Activated T-cell treated with anti-CD3 and anti-CD28 coated beads, Interleukin-2, amount 50 U/mL, for 24 hours (primary cell): Measurements from ENCODE around the gene SPOCK1.
"Not testable (repeated sequence)": the region's sequence is repeated elsewhere in the genome, so short reads cannot be mapped to it uniquely, and the experiment has no call there.

Source experiments
- DNase-seq: peaks from one replicate; pipeline ENCODE4 v3.0.0-alpha.2; 2020
- H3K27ac Mint-ChIP-seq: 2 replicates; pipeline ENCODE4 v1.8.0; 2020; ENCODE audit warnings: mild to moderate bottlenecking, mixed read lengths
- H3K27me3 Mint-ChIP-seq: 2 replicates; pipeline ENCODE4 v1.8.0; 2020; ENCODE audit warnings: mixed read lengths
- H3K36me3 Mint-ChIP-seq: 2 replicates; pipeline ENCODE4 v1.8.0; 2020; ENCODE audit warnings: low read depth, mixed read lengths
- H3K4me1 Mint-ChIP-seq: 2 replicates; pipeline ENCODE4 v1.8.0; 2020; ENCODE audit warnings: low read depth, mixed read lengths
- H3K4me3 Mint-ChIP-seq: 2 replicates; pipeline ENCODE4 v1.8.0; 2020; ENCODE audit warnings: mild to moderate bottlenecking, moderate library complexity, mixed read lengths
- H3K9me3 Mint-ChIP-seq: 2 replicates; pipeline ENCODE4 v1.8.0; 2020; ENCODE audit warnings: mixed read lengths

The SPOCK1 gene

GRCh38 chr5:137269946-137270345 lies 229.2 kb downstream of the SPOCK1 start:
- no peaks in the 10 kb centered on the region for H3K36me3 Mint-ChIP-seq
- no peaks in the 10 kb centered on the region for H3K4me1 Mint-ChIP-seq
- H3K27ac Mint-ChIP-seq: no peak overlapping the region
- DNase-seq: no peak
- H3K27me3 Mint-ChIP-seq: peaks cover 11% of the 10 kb centered on the region
- no peaks in the 10 kb centered on the region for H3K9me3 Mint-ChIP-seq
- H3K4me3 Mint-ChIP-seq: no peak overlapping the region

GRCh38 chr5:137269274-137269673 lies 229.9 kb downstream of the SPOCK1 start:
- H3K36me3 Mint-ChIP-seq: no peaks in the 10 kb centered on the region
- peaks cover 11% of the 10 kb centered on the region for H3K27me3 Mint-ChIP-seq
- H3K4me1 Mint-ChIP-seq: no peaks in the 10 kb centered on the region
- no peak overlapping the region for H3K27ac Mint-ChIP-seq
- no peak overlapping the region for H3K4me3 Mint-ChIP-seq
- H3K9me3 Mint-ChIP-seq: no peaks in the 10 kb centered on the region
- no peak for DNase-seq

- no peaks in the 10 kb centered on the region for H3K9me3 Mint-ChIP-seq
- H3K4me1 Mint-ChIP-seq: no peaks in the 10 kb centered on the region
- H3K36me3 Mint-ChIP-seq: no peaks in the 10 kb centered on the region
- no peak overlapping the region for H3K4me3 Mint-ChIP-seq
- peaks cover 11% of the 10 kb centered on the region for H3K27me3 Mint-ChIP-seq
- no peak for DNase-seq
- no peak overlapping the region for H3K27ac Mint-ChIP-seq
Measured at GRCh38 chr5:137268646-137269045, 230.5 kb downstream of the SPOCK1 start.

GRCh38 chr5:137266186-137266585 lies 232.9 kb downstream of the SPOCK1 start:
- no peak overlapping the region for H3K27ac Mint-ChIP-seq
- DNase-seq: no peak
- H3K4me3 Mint-ChIP-seq: no peak overlapping the region
- no peaks in the 10 kb centered on the region for H3K4me1 Mint-ChIP-seq
- H3K36me3 Mint-ChIP-seq: no peaks in the 10 kb centered on the region
- H3K9me3 Mint-ChIP-seq: no peaks in the 10 kb centered on the region
- peaks cover 11% of the 10 kb centered on the region for H3K27me3 Mint-ChIP-seq

- DNase-seq: no peak
- Mint-ChIP-seq H3K9me3 (no peaks in the 10 kb centered on the region), H3K36me3 (no peaks in the 10 kb centered on the region), H3K27me3 (peaks cover 11% of the 10 kb centered on the region), H3K27ac (no peak overlapping the region), H3K4me3 (no peak overlapping the region), H3K4me1 (no peaks in the 10 kb centered on the region)
Measured at GRCh38 chr5:137265457-137265856, 233.7 kb downstream of the SPOCK1 start.

- Mint-ChIP-seq H3K4me3 (no peak overlapping the region), H3K27me3 (peaks cover 11% of the 10 kb centered on the region), H3K36me3 (no peaks in the 10 kb centered on the region), H3K27ac (no peak overlapping the region), H3K4me1 (no peaks in the 10 kb centered on the region), H3K9me3 (no peaks in the 10 kb centered on the region)
- no peak for DNase-seq
Measured at GRCh38 chr5:137264573-137264972, 234.6 kb downstream of the SPOCK1 start.

GRCh38 chr5:137264041-137264440 lies 235.1 kb downstream of the SPOCK1 start:
- Mint-ChIP-seq H3K36me3 (no peaks in the 10 kb centered on the region), H3K27ac (no peak overlapping the region), H3K4me3 (no peak overlapping the region), H3K9me3 (no peaks in the 10 kb centered on the region), H3K4me1 (no peaks in the 10 kb centered on the region), H3K27me3 (peaks cover 13% of the 10 kb centered on the region)
- no peak for DNase-seq

GRCh38 chr5:137263371-137264005 lies 235.6 kb downstream of the SPOCK1 start:
- H3K4me3 Mint-ChIP-seq: no peak overlapping the region
- no peaks in the 10 kb centered on the region for H3K4me1 Mint-ChIP-seq
- DNase-seq: no peak
- no peak overlapping the region for H3K27ac Mint-ChIP-seq
- no peaks in the 10 kb centered on the region for H3K36me3 Mint-ChIP-seq
- peaks cover 13% of the 10 kb centered on the region for H3K27me3 Mint-ChIP-seq
- H3K9me3 Mint-ChIP-seq: no peaks in the 10 kb centered on the region

- no peak overlapping the region for H3K4me3 Mint-ChIP-seq
- no peak for DNase-seq
- no peaks in the 10 kb centered on the region for H3K9me3 Mint-ChIP-seq
- H3K36me3 Mint-ChIP-seq: no peaks in the 10 kb centered on the region
- no peak overlapping the region for H3K27ac Mint-ChIP-seq
- peaks cover 12% of the 10 kb centered on the region for H3K27me3 Mint-ChIP-seq
- no peaks in the 10 kb centered on the region for H3K4me1 Mint-ChIP-seq
Measured at GRCh38 chr5:137262818-137263217, 236.3 kb downstream of the SPOCK1 start.

GRCh38 chr5:137260820-137261695 lies 238.1 kb downstream of the SPOCK1 start:
- Mint-ChIP-seq H3K27ac (no peak overlapping the region), H3K9me3 (no peaks in the 10 kb centered on the region), H3K36me3 (no peaks in the 10 kb centered on the region), H3K27me3 (peaks cover 6% of the 10 kb centered on the region), H3K4me1 (no peaks in the 10 kb centered on the region), H3K4me3 (no peak overlapping the region)
- DNase-seq: no peak

GRCh38 chr5:137259115-137259514 lies 240.0 kb downstream of the SPOCK1 start:
- H3K27ac Mint-ChIP-seq, H3K36me3 Mint-ChIP-seq, DNase-seq, H3K4me1 Mint-ChIP-seq, H3K4me3 Mint-ChIP-seq, H3K9me3 Mint-ChIP-seq, H3K27me3 Mint-ChIP-seq: not testable (repeated sequence)

- Mint-ChIP-seq H3K4me3 (no peak overlapping the region), H3K36me3 (no peaks in the 10 kb centered on the region), H3K27ac (no peak overlapping the region), H3K4me1 (no peaks in the 10 kb centered on the region), H3K27me3 (peaks cover 3% of the 10 kb centered on the region), H3K9me3 (no peaks in the 10 kb centered on the region)
- DNase-seq: no peak
Measured at GRCh38 chr5:137254119-137255090, 244.7 kb downstream of the SPOCK1 start.

GRCh38 chr5:137252512-137252911 lies 246.6 kb downstream of the SPOCK1 start:
- Mint-ChIP-seq H3K36me3 (no peaks in the 10 kb centered on the region), H3K27me3 (no peaks in the 10 kb centered on the region), H3K4me1 (no peaks in the 10 kb centered on the region), H3K4me3 (no peak overlapping the region), H3K9me3 (no peaks in the 10 kb centered on the region), H3K27ac (no peak overlapping the region)
- DNase-seq: no peak

GRCh38 chr5:137250421-137250820 lies 248.7 kb downstream of the SPOCK1 start:
- H3K27me3 Mint-ChIP-seq: no peaks in the 10 kb centered on the region
- H3K4me3 Mint-ChIP-seq: no peak overlapping the region
- no peaks in the 10 kb centered on the region for H3K9me3 Mint-ChIP-seq
- DNase-seq: no peak
- no peak overlapping the region for H3K27ac Mint-ChIP-seq
- H3K4me1 Mint-ChIP-seq: no peaks in the 10 kb centered on the region
- no peaks in the 10 kb centered on the region for H3K36me3 Mint-ChIP-seq
